Measurements from ENCODE around the gene COPA.

DNA sequence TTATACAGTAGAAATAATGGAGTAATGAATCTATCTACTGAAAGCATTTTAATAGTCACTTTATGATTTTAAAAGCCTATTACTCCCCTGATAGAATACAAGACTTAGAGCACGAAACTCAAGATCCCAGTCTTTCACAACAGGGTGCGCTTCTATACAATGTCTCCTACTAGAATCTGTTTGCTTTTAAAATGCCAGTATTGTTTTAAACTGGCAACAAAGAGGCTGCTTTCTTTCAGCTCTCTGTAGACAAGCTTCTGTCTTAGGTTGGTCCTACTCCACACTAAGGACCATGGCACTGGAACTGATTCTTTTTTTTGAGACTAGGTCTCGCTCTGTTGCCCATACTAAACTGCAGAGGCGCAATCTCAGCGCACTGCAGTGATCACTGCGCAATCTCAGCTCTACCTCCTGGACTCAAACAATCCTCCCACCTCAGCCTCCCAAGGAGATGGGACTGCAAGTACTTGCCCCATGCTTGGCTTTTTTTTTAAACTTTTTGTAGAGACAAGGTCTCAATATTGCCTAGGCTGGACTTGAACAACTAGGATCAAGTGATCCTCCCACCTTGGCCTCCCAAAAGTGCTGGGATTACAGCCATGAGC lies 85.5 kb downstream of the COPA start:
- no peak for TF ChIP-seq GATA2 (IDR thresholded peaks at IDR 0.05; ENCODE audit: low read depth, low read length)
- no peak for TF ChIP-seq GATA3 (IDR thresholded peaks at IDR 0.05; ENCODE audit: low read depth, low read length)

Measured in SH-SY5Y (cell line).